ENCODE measurements around the gene EYA2.

EYA2 gene

GRCh38 chr20:47227119-47227518, 332.5 kb downstream of the EYA2 start:
- DNase-seq (ENCODE audit: low spot score): no peak

- DNase-seq (ENCODE audit: low spot score): no peak
These were observed 332.9 kb downstream of the EYA2 start for GRCh38 chr20:47227576-47227975.

- no peak for DNase-seq (ENCODE audit: low spot score)
These were observed 334.0 kb downstream of the EYA2 start for GRCh38 chr20:47228654-47229053.

- no peak for DNase-seq (ENCODE audit: low spot score)
These were observed 336.2 kb downstream of the EYA2 start for GRCh38 chr20:47230811-47231256.

GRCh38 chr20:47231382-47232039, 336.9 kb downstream of the EYA2 start:
- peak; percentile 24 for DNase-seq (ENCODE audit: low spot score)

GRCh38 chr20:47232518-47232917, 337.9 kb downstream of the EYA2 start:
- no peak for DNase-seq (ENCODE audit: low spot score)

- no peak for DNase-seq (ENCODE audit: low spot score)
These were observed 338.9 kb downstream of the EYA2 start for GRCh38 chr20:47233333-47234188.

GRCh38 chr20:47235111-47235510, 340.5 kb downstream of the EYA2 start:
- no peak for DNase-seq (ENCODE audit: low spot score)

GRCh38 chr20:47235853-47236638, 341.4 kb downstream of the EYA2 start:
- DNase-seq (ENCODE audit: low spot score): no peak

GRCh38 chr20:47236639-47236900, 341.9 kb downstream of the EYA2 start:
- no peak for DNase-seq (ENCODE audit: low spot score)

- DNase-seq (ENCODE audit: low spot score): no peak
These were observed 343.1 kb downstream of the EYA2 start for GRCh38 chr20:47237715-47238114.
